AG08395 (cell line): Measurements from ENCODE around the gene DCAKD.
"Not testable (repeated sequence)": the region's sequence is repeated elsewhere in the genome, so short reads cannot be mapped to it uniquely, and the experiment has no call there.

Source experiments
- DNase-seq: peaks from one replicate; pipeline ENCODE4 v3.0.0; 2012; ENCODE audit warnings: mixed read lengths, low spot score

Gene DCAKD

GRCh38 chr17:45063198-45063597 lies 11.8 kb upstream of the DCAKD start:
- no peak for DNase-seq

DNA sequence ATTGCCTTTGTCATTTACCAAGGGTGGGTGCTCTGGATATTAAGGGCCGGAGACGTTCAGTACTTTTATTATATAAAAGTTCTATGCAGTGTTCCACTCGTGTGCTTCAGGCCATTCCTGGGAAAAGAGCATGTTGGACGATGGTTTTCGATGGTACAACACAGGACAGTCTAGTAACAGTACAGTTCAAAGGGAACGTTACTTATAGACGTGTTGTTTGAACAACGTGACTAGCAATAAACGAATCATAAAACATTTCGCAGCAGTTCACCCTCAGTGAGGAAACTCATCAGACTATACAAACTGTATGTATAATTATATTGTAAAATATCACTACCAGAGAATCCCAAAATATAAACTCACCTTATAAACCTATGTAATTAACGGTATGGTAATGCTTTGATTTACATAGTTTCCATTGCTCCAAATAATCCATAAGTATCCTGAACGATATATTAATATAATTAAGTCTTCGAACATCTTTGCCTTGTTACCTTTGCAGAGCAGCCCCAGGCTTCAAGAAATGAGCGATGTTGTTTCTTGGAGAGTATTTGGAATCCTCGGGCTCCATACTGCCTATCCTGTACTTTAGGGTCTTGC lies 10.3 kb upstream of the DCAKD start:
- peak; percentile 99 for DNase-seq

GRCh38 chr17:45060797-45061605 lies 9.6 kb upstream of the DCAKD start, which contains the start of gene NMT1:
Gene NMT1, plus strand, starts transcription at chr17:45061317. Its CDS starts 13 bp downstream, at chr17:45061330.
- peak; percentile 97 for DNase-seq

DNA sequence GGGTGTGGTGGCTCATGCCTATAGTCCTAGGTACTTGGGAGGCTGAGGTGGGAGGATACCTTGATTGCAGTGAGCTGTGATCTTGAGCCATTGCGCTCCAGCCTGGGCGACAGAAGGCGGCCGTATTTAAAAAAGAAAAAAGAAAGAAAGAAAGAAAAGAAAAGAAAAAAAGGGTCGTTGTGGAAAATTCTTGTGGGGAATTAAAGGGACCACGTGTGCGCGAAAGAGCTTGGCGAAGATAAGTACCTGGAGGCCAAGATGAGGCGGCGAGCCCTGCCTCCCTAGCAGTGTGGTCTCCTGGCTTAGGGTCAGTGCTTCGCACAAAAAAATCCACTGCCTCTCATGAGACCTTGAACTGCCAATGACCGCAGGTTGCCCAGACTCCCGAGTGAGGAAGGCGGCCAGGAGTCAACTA lies 9.0 kb upstream of the DCAKD start:
- no peak for DNase-seq

- peak; percentile 36 for DNase-seq
Observed at GRCh38 chr17:45052052-45052772, 780 bp upstream of the DCAKD start.

DNA sequence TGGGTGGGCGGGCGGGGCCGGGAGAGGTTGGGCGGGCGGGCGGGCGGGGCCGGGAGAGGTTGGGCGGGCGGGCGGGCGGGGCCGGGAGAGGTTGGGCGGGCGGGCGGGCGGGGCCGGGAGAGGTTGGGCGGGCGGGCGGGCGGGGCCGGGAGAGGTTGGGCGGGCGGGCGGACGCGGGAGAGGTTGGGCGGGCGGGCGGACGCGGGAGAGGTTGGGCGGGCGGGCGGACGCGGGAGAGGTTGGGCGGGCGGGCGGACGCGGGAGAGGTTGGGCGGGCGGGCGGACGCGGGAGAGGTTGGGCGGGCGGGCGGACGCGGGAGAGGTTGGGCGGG lies 254 bp upstream of the DCAKD start:
- DNase-seq, result not testable (repeated sequence)

GRCh38 chr17:45050481-45051059 lies 862 bp downstream of the DCAKD start:
- DNase-seq, result no peak

DNA sequence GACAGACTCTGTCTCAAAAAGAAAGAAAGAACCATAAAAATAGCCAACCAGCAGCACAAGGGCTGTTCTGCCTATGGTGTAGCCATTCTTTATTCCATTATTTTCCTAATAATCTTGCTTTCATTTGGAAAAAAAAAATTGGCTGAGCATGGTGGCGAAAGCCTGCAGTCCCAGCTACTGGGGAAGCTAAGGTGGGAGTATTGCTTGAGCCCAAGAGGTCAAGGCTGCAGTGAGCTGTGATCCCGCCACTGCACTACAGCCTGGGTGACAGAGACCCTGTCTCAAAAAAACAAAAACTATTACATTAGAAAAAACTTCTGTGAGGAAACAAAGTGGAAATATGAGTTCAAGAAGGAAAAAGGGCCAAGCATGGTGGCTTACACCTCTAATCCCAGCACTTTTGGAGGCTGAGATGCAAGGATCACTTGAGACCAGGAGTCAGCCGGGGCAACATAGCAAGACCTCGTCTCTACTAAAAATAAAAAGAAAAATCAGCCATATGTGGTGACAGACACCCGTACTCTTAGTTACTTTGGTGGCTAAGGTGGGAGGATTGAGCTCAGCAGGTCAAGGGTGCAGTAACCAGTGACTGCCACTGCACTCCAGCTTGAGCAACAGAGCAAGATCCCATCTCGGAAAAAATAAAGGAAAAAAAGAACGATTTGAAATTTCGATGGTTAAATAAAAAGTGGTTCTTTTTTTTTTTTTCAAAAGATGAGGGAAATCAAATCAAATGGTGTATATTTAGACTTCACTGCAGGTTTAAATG lies 2.5 kb downstream of the DCAKD start:
- DNase-seq, result no peak

GRCh38 chr17:45046537-45047125 lies 4.8 kb downstream of the DCAKD start:
- DNase-seq, result no peak

GRCh38 chr17:45043813-45044540 lies 7.5 kb downstream of the DCAKD start:
- DNase-seq, result no peak

DNA sequence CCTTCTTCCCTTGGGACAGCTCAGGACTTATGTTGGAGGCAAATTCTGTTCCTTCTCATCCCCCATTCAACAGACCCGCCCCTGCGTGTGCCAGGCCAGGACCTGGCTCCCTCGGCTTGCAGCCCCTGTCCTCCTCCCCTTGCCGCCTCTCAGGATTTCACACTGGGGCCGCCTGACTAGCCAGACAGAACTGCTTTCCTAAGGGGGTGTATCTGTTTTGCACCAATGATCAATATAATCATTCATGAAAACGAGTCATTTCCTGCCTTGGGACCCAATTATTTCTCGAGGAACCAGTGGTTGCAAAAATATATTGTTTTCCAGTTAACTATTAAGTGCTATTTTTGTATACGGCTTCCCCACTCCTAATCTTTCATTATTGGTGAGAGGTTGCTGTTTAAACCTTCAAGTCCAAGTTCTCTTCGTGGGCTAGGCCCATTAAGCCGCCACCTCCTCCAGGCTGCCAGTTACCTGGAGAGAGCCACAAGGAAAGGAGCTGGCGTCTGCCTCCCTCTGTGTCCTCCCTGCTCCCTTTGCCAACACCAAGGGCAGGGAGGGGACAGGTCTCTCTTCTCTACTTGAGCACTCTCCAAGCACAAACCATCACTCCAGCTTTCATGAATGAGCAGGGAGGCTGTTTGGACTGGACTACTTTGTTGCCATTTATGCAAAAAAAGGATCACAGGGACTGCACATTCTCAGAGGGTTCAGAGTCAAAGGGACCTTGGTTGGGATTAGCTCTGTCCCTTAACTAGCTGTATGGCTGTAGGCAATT lies 8.9 kb downstream of the DCAKD start:
- DNase-seq, result no peak

DNA sequence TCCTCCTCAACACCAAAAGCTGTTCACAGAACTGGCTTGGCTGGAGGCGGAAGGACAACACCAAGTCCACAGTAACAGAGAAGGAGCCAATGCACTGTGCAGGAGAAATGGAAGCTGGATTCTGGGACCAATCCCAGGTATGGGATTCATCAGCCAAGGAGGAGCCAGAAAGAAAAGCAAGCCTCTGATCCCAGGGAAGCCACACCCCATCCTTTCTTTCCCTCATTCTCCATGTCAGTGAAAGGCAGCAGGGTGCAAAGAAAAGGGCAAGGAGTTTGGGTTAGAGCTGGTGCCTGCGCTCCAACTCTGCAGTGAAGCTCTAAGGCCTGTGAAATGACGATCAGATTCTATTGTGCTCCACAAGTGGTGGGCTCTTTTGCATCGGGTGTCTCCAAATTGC lies 11.0 kb downstream of the DCAKD start:
- no peak for DNase-seq

GRCh38 chr17:45038728-45039634 lies 12.5 kb downstream of the DCAKD start:
- no peak for DNase-seq

- no peak for DNase-seq
Observed at GRCh38 chr17:45036691-45037090, 14.7 kb downstream of the DCAKD start.

DNA sequence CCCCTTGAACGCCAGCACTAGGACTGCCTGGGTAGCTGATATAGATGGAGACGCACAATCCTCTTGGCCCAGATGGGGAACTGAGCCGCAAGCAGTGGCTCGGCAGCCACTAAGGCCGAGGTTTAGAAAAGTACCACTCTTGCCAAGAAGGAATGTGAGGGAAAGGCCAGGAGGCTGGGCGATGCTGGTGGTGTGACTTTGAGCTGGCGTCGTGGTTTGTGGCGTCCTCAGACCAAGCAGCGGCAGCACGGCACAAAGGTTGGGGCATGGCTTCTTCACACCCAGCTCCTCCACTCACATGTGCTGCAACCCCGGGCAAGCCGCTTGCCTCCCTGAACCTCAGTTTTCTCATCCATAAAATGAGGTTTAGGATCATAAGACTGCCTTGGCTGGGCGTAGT lies 15.6 kb downstream of the DCAKD start:
- no peak for DNase-seq

- DNase-seq, result no peak
Observed at GRCh38 chr17:45034599-45034998, 16.8 kb downstream of the DCAKD start.

GRCh38 chr17:45032174-45032541 lies 19.3 kb downstream of the DCAKD start:
- no peak for DNase-seq

DNA sequence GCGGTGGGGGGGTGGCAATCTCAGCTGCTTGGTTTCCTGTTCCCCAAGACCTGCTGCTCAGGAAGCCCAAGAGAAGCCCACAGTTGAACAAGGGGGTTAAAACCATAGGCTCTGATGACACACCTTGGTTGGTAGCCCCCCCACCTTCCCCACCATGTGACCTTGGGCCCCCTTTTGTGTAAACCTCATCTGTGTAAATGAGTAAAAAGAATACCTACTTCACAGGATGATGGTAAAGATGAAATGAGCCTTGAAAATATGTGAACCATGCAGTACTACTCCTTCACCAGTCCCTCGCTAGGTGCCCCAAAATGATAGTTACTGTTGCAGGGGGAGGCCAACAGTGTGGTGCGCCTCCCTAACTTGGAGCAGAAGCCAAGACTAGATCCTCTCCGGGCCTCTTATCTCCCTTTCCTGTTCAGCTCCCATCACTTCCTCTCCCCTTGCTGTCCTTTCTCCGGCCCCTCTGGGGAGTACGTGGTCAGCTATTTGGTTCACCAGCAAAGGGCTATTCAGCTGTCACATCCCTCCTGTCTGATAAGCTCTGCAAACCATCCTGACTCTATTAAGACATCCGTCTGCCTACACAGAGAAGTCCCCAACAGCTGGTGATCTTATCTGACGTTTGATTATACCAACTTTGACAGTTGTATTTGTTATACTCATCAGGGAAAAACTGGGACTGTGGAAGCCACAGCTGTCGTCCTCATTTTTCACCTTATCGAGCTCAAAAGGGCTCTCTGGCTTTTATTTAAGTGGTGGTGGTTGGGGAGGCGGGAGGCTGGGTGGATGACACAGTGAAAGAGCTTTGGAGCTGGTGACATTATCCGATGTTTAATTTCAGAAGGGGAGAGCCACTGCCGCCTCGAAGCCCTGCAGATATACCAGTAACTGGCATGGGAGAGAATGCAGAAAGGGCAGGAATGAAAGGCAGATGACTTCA lies 19.9 kb downstream of the DCAKD start:
- DNase-seq, result no peak
